ENCODE data around the gene NAGS. TPM values are rescaled to one million over a fixed set of nuclear protein-coding genes. Genes with fewer than 3 reads are reported as not detected.

The NAGS gene
- total RNA-seq, 1 experiment from 2014 or later = 3.7 TPM

- Histone ChIP-seq H3K79me2 (ENCODE audit: insufficient read depth, low read length) (no peaks in the 10 kb centered on the region), H3K9ac (ENCODE audit: extremely low read depth, insufficient read length, low read length) (no peak overlapping the region), H3T11ph (ENCODE audit: low read length) (no peak overlapping the region), H3K56ac (ENCODE audit: insufficient read length, low read depth, low read length) (no peak overlapping the region), H3K79me1 (ENCODE audit: insufficient read depth, low read depth, low read length, poor library complexity, severe bottlenecking) (no peaks in the 10 kb centered on the region), H2BK15ac (ENCODE audit: low read depth, low read length) (no peak overlapping the region), H2BK12ac (ENCODE audit: insufficient read length, low read depth, low read length) (no peak overlapping the region), H3K27me3 (ENCODE audit: insufficient read depth, low read length) (no peaks in the 10 kb centered on the region), H2AFZ (ENCODE audit: low read length) (no peak overlapping the region), H2BK120ac (ENCODE audit: low read depth, low read length, poor library complexity, severe bottlenecking) (no peak overlapping the region), H3K14ac (ENCODE audit: insufficient read depth, low read length) (no peak overlapping the region), H2AK5ac (ENCODE audit: insufficient read length, low read length) (no peak overlapping the region), H3K4me1 (ENCODE audit: insufficient read depth, low read length) (peaks cover 3% of the 10 kb centered on the region; the same call in 1 of the 2 replicates), H3K23me2 (ENCODE audit: insufficient read length, low read depth, low read length, poor library complexity, severe bottlenecking) (peaks cover 13% of the 10 kb centered on the region), H2BK5ac (ENCODE audit: insufficient read length, low read length) (no peak overlapping the region), H3K23ac (ENCODE audit: insufficient read length, low read depth, low read length) (no peak overlapping the region), H4K91ac (ENCODE audit: insufficient read length, low read depth, low read length) (no peak overlapping the region), H3K4ac (ENCODE audit: low read depth, low read length) (no peak overlapping the region), H3K18ac (ENCODE audit: insufficient read length, low read depth, low read length) (no peak overlapping the region), H3K27ac (ENCODE audit: insufficient read length, low read depth, low read length) (no peak overlapping the region), H3K9me3 (ENCODE audit: control insufficient read depth, low read depth, low read length) (no peaks in the 10 kb centered on the region), H3K4me2 (ENCODE audit: insufficient read depth, insufficient read length, low read length) (no peak overlapping the region), H4K8ac (replicated peaks; ENCODE audit: insufficient read length, low read depth, low read length) (no peak overlapping the region), H2BK20ac (ENCODE audit: low read depth, low read length, poor library complexity, severe bottlenecking) (no peak overlapping the region), H4K5ac (ENCODE audit: insufficient read length, low read depth, low read length) (no peak overlapping the region), H4K20me1 (ENCODE audit: control insufficient read depth, insufficient read depth, insufficient read length) (peaks cover 6% of the 10 kb centered on the region)
- no CpG with 5 or more reads among the region's 3 CpGs for WGBS (ENCODE audit: extremely low coverage, insufficient read length, low lambda C conversion rate)
- H3K4me1 Mint-ChIP-seq = peaks cover 17 to 20% of the 10 kb centered on the region in 2 experiments
- H3K4me3 Mint-ChIP-seq = no peak overlapping the region
- DNase-seq = no peak
- peaks cover 7 to 18% (median 16%) of the 10 kb centered on the region in 3 experiments; a peak in 6 of 7 replicates for H3K36me3 Mint-ChIP-seq (ENCODE audit: insufficient read depth in 1 of 3, low read depth in 3 of 3)
- no peak overlapping the region for H3K27ac Mint-ChIP-seq
- no peaks in the 10 kb centered on the region for H3K9me3 Mint-ChIP-seq
- H3K27me3 Mint-ChIP-seq (ENCODE audit: low read depth) = no peaks in the 10 kb centered on the region; the same call in 1 of the 2 replicates
- no peak for TF ChIP-seq CTCF (conservative IDR thresholded peaks at IDR 0.05)
These were observed 8.0 kb downstream of the NAGS start for GRCh38 chr17:44012391-44012790.
